K562 (cell line): ENCODE measurements around the gene PI4K2A. TPM values are rescaled to one million over a fixed set of nuclear protein-coding genes. Genes with fewer than 3 reads are reported as not detected.
A peak's percentile ranks its signal among the peaks of the same experiment; 100 is the strongest.

ENCODE experiments used
- CBFA2T3 ChIP-seq: fragments of 450-650 bp; IDR thresholded peaks from 2 replicates; pipeline ENCODE4 v1.6.1; 2017
- ELK3 ChIP-seq: fragments of 450-650 bp; formaldehyde crosslinking; IDR thresholded peaks from 2 replicates; pipeline ENCODE4 v1.4.0; 2020; ENCODE audit warnings: mild to moderate bottlenecking
- GABPB2 ChIP-seq: fragments of 250-450 bp; sonication (Bioruptor Pico); conservative IDR thresholded peaks from 2 replicates; pipeline ENCODE4 v1.5.1; 2021; ENCODE audit warnings: mild to moderate bottlenecking
- KDM5B ChIP-seq: fragments of 200-600 bp; sonication (generic); IDR thresholded peaks from 2 replicates; pipeline ENCODE4 v1.6.1; 2012; ENCODE audit warnings: low read depth, mild to moderate bottlenecking, moderate library complexity, low read length, control low read depth, inconsistent platforms; ENCODE audit not compliant: insufficient replicate concordance
- NCOA6 ChIP-seq: fragments of 450-650 bp; IDR thresholded peaks from 2 replicates; pipeline ENCODE4 v1.6.1; 2017; ENCODE audit warnings: mild to moderate bottlenecking
- NR2C1 ChIP-seq, 2 experiments: fragments of 450-650 bp; IDR thresholded peaks; 2 replicates each; pipeline ENCODE4 v1.6.1; 2017; ENCODE audit warnings: mild to moderate bottlenecking in 2 of 2, antibody characterized with exemption in 1 of 2, inconsistent platforms in 1 of 2, missing compliant biosample characterization in 1 of 2, missing genetic modification characterization in 1 of 2
- NR4A1 ChIP-seq, 2 experiments: fragments of 250-450 bp in 1 of 2; fragments of 450-650 bp in 1 of 2; sonication (Bioruptor Pico) in 1 of 2; IDR thresholded peaks; 2 replicates each; pipeline versions ENCODE4 v1.4.0 to v1.6.1; 2016 to 2020; ENCODE audit warnings: mild to moderate bottlenecking in 2 of 2, missing compliant biosample characterization in 1 of 2, missing genetic modification characterization in 1 of 2, moderate library complexity in 1 of 2
- PPARD ChIP-seq: fragments of 250-450 bp; sonication (Bioruptor Pico); IDR thresholded peaks from 2 replicates; pipeline ENCODE4 v1.8.0; 2022; ENCODE audit warnings: inconsistent platforms, mild to moderate bottlenecking, moderate library complexity
- SMARCC2 ChIP-seq: fragments of 450-650 bp; IDR thresholded peaks from 2 replicates; pipeline ENCODE4 v1.6.1; 2017; ENCODE audit warnings: antibody characterized with exemption, moderate library complexity, mild to moderate bottlenecking, low read depth
- SRSF1 ChIP-seq: fragments of 200-400 bp; formaldehyde crosslinking; IDR thresholded peaks from 2 replicates; pipeline ENCODE4 v1.6.1; 2017; ENCODE audit warnings: mild to moderate bottlenecking, low read depth, low read length, moderate library complexity
- SUPT5H ChIP-seq: fragments of 450-650 bp; IDR thresholded peaks from 2 replicates; pipeline ENCODE4 v1.6.1; 2016
- TCF3 ChIP-seq: sonication (generic); formaldehyde crosslinking; IDR thresholded peaks from 2 replicates; pipeline ENCODE4 v1.4.0; 2020; ENCODE audit warnings: mild to moderate bottlenecking, missing genetic modification reagents
- THRB ChIP-seq: fragments of 450-650 bp; formaldehyde crosslinking; conservative IDR thresholded peaks from 2 replicates; pipeline ENCODE4 v1.4.0; 2022; ENCODE audit warnings: mild to moderate bottlenecking, missing genetic modification characterization
- XRCC5 ChIP-seq: fragments of 200-400 bp; formaldehyde crosslinking; IDR thresholded peaks from 2 replicates; pipeline ENCODE4 v1.6.1; 2017; ENCODE audit warnings: low read depth, mild to moderate bottlenecking, low read length
- ZNF766 ChIP-seq: fragments of 200-800 bp; sonication (Bioruptor generic); conservative IDR thresholded peaks from 2 replicates; pipeline ENCODE4 v1.6.1; 2016; ENCODE audit warnings: missing genetic modification characterization, missing compliant biosample characterization
- ZSCAN32 ChIP-seq: fragments of 450-650 bp; formaldehyde crosslinking; IDR thresholded peaks from 2 replicates; pipeline ENCODE4 v1.4.0; 2020; ENCODE audit warnings: mild to moderate bottlenecking, moderate library complexity
- polyA plus RNA-seq, 8 experiments: library from polyadenylated mRNA; depleted of rRNA in 4 of 8; stranded (reverse) in 5 of 8; unstranded in 3 of 8; fragments of >200 nt; fragmentation: Nextera tagmentation in 2 of 8; fragmentation: Illumina TruSeq in 1 of 8; extraction: Ambion mirVana in 2 of 8; extraction: Trizol in 1 of 8; gene quantifications; 2 replicates each; pipeline versions ENCODE4 v1.2.1 to v1.2.3, GENCODE V29; 2011 to 2014; ENCODE audit warnings: inconsistent platforms in 1 of 8, missing spikeins in 1 of 8
- total RNA-seq, 7 experiments: library from RNA; depleted of rRNA in 6 of 7; stranded (reverse); fragments of >200 nt in 6 of 7; fragmentation: Illumina TruSeq in 2 of 7; extraction: Trizol in 2 of 7; gene quantifications; 2 replicates each; pipeline versions ENCODE4 v1.2.1 to v1.2.3, GENCODE V29; 2011 to 2021; ENCODE audit warnings: low replicate concordance in 1 of 7
- TF ChIP-seq, protein P1 (sequence below), 2 experiments: IDR thresholded peaks in 1 of 2; conservative IDR thresholded peaks in 1 of 2; 2 replicates each; pipeline ENCODE4 v1.6.1; 2016; ENCODE audit warnings: low read depth in 2 of 2, mild to moderate bottlenecking in 1 of 2, missing compliant biosample characterization in 1 of 2, missing genetic modification characterization in 1 of 2, moderate library complexity in 1 of 2
- TF ChIP-seq, protein P2 (sequence below), 2 experiments: fragments of 450-650 bp in 1 of 2; IDR thresholded peaks; 2 replicates each; pipeline ENCODE4 v1.6.1; 2011 to 2017; ENCODE audit warnings: low read depth in 2 of 2, antibody characterized with exemption in 1 of 2, borderline replicate concordance in 1 of 2, low read length in 1 of 2, mild to moderate bottlenecking in 1 of 2, mixed read lengths in 1 of 2; ENCODE audit not compliant: control insufficient read depth in 1 of 2

Gene PI4K2A
- total and polyA plus RNA-seq, 9 of the 15 experiments (the other 6 are each of a cell fraction or from before 2014, with no cell fraction given): 4.4 to 28.4 (median 16.5) TPM

DNA sequence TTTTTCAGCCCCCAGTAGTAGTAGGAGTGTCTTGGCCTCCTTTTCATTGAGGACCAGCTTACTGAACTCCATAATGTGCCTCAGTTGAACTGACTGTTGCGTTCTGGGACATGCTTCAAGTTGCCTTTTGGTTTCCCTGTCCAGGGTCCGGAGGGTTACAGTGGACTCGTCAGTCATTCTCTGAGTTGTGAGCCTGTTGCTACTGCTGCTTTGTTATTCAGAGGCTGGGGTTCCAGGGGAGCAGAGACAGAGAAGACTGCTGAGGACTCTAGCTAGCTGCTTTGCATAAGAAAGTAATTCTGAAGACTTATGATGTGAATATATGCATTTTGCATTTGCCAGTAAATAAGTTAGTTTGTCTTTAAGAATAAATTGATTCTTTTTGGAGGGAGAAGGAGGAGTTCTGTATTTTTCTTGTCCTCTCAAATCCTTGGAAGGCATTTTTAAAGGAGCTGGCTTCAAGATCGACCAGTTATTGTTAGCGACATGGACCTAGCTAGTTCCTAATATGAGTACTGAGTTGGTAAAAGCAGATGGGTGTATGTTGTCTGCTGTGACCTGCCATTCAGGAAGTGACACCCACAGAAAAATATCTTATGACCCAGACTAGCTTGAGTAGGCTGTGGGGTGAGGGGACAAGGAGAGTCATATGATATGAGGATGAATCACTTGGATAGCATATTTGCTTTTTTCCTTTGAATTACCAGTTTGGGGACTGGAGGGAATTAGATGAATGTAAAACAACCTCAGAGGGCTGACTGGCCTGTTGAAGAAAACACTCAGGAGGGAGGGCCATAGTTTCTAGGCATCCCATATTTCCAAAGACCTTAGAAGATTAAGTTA is 8.3 kb downstream of the PI4K2A start (continued):
- TF ChIP-seq, protein P1, sequence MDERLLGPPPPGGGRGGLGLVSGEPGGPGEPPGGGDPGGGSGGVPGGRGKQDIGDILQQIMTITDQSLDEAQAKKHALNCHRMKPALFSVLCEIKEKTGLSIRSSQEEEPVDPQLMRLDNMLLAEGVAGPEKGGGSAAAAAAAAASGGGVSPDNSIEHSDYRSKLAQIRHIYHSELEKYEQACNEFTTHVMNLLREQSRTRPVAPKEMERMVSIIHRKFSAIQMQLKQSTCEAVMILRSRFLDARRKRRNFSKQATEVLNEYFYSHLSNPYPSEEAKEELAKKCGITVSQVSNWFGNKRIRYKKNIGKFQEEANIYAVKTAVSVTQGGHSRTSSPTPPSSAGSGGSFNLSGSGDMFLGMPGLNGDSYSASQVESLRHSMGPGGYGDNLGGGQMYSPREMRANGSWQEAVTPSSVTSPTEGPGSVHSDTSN (CRISPR knock-in tag; IDR thresholded peaks at IDR 0.05; ENCODE audit: low read depth): no peak
- TF ChIP-seq, protein P1 (tag; conservative IDR thresholded peaks at IDR 0.05; ENCODE audit: low read depth): 0 out of 2 replicates have a peak, but pooled peaks have one; percentile 10
- TF ChIP-seq SUPT5H: no peak
- peak; percentile 82 for TF ChIP-seq CBFA2T3
- TF ChIP-seq PPARD: no peak
- peak; percentile 62; the same call in 1 of the 2 replicates for TF ChIP-seq SMARCC2
- TF ChIP-seq XRCC5: no peak
- peak; percentile 67 for TF ChIP-seq TCF3 (CRISPR knock-in tag)
- TF ChIP-seq NR2C1 (IDR thresholded peaks at IDR 0.05): 0 out of 2 replicates have a peak, but pooled peaks have one; percentile 20
- TF ChIP-seq NR2C1 (tag; IDR thresholded peaks at IDR 0.05): peak; percentile 49; the same call in 1 of the 2 replicates
- no peak for TF ChIP-seq ZNF766
- TF ChIP-seq NCOA6: no peak
- no peak for TF ChIP-seq ZSCAN32 (CRISPR knock-in tag)
- TF ChIP-seq THRB (CRISPR knock-in tag): no peak
- no peak for TF ChIP-seq GABPB2 (CRISPR knock-in tag)
- TF ChIP-seq KDM5B: no peak
- TF ChIP-seq, protein P2, sequence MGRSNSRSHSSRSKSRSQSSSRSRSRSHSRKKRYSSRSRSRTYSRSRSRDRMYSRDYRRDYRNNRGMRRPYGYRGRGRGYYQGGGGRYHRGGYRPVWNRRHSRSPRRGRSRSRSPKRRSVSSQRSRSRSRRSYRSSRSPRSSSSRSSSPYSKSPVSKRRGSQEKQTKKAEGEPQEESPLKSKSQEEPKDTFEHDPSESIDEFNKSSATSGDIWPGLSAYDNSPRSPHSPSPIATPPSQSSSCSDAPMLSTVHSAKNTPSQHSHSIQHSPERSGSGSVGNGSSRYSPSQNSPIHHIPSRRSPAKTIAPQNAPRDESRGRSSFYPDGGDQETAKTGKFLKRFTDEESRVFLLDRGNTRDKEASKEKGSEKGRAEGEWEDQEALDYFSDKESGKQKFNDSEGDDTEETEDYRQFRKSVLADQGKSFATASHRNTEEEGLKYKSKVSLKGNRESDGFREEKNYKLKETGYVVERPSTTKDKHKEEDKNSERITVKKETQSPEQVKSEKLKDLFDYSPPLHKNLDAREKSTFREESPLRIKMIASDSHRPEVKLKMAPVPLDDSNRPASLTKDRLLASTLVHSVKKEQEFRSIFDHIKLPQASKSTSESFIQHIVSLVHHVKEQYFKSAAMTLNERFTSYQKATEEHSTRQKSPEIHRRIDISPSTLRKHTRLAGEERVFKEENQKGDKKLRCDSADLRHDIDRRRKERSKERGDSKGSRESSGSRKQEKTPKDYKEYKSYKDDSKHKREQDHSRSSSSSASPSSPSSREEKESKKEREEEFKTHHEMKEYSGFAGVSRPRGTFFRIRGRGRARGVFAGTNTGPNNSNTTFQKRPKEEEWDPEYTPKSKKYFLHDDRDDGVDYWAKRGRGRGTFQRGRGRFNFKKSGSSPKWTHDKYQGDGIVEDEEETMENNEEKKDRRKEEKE (IDR thresholded peaks at IDR 0.05; ENCODE audit: borderline replicate concordance in 1 of 2, control insufficient read depth in 1 of 2, low read depth in 2 of 2, low read length in 1 of 2): no peak
- no peak for TF ChIP-seq SRSF1
- TF ChIP-seq NR4A1 (CRISPR knock-in tag; IDR thresholded peaks at IDR 0.05): no peak
- no peak for TF ChIP-seq NR4A1 (tag; IDR thresholded peaks at IDR 0.05)
- no peak for TF ChIP-seq ELK3 (CRISPR knock-in tag)
